NOMO-1 (cell line): ENCODE results near the gene CCNO.

ENCODE experiments used
- DNase-seq, 2 experiments: peaks; one replicate each; lab custom pipeline; 2025; ENCODE audit not compliant: unreplicated experiment in 2 of 2; lab: John Stamatoyannopoulos, UW

CCNO gene, protein sequence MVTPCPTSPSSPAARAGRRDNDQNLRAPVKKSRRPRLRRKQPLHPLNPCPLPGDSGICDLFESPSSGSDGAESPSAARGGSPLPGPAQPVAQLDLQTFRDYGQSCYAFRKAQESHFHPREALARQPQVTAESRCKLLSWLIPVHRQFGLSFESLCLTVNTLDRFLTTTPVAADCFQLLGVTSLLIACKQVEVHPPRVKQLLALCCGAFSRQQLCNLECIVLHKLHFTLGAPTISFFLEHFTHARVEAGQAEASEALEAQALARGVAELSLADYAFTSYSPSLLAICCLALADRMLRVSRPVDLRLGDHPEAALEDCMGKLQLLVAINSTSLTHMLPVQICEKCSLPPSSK

DNA sequence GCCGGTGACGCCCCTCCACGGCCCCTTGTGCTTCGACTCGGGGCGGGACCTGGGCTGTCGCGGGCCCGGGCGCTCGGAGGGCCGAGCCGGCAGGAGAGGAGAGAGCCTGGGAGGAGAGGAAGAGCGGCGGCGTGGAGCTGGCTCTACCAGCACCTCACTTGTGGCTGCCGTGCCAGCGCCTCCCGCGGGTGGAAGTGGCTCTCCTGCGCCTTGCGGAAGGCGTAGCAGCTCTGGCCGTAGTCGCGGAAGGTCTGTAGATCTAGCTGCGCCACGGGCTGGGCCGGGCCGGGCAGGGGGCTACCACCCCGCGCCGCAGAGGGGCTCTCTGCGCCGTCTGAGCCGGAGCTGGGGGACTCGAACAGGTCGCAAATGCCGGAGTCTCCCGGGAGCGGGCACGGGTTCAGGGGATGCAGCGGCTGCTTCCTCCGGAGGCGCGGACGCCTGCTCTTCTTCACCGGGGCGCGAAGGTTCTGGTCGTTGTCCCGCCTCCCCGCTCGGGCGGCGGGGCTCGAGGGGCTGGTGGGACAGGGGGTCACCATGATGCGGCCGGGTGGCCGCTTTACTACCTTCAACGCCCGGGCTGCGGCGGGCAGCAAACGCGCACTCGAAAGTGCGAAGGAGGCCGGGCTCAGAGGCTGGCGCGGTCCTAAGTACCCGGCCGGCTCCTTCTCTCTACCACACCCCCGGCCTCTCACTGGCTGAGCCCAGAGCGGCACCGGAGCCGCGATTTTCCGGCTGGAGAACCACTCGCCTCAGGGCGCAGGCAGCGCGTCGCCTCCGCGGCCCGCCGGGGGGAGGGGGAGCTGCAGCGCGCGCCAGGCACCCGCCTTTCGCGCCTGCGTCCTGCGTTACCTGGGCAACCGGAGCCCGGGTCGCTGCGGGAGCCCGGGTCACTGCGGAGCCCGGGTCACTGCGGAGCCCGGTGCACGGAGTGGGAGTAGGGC, at the start of gene CCNO:
Gene CCNO (minus strand): TSS at position 624 of the 944 bp plus-strand sequence. CDS start 85 bp downstream, at position 539.
- DNase-seq: peak; percentile 44 to 46

DNA sequence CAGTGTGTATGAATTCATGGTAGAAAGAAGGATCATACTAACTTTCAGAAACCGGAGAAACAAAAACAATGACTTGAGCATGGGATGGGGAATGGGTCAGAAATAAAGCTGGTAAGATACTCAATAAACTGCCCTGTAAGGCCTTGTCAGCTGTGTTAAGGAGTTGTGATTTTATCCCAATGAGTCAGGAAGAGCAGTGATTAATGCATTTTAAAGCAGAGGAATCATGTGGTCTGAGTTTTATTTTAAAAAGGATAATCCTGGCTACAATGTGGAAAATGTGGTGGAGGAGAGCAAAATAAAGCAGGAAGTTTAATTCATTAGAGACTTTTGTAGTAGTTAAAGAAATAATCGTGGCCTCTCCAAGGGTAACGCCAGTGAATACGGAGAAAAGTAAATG, 45.4 kb upstream of the CCNO start:
- DNase-seq: no peak

DNA sequence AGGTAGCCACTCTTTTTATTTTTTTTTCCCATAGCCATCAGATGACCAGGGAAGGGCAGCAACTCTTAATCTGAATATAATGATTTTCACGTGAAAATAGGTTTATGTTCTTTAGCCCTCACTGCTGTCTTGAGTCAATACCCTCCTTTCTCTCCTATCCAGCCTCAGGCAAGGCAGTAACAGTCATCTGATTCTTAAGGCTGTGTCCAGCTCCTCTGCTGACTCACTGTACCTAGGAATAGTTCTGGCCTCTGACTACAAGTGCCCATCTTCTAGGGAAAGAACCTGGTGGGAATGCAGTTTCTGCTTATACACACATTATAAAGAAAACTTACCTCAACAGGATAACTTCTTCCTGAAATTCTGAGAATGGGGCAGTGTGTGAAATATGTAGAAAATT, 43.4 kb upstream of the CCNO start:
- no peak for DNase-seq

DNA sequence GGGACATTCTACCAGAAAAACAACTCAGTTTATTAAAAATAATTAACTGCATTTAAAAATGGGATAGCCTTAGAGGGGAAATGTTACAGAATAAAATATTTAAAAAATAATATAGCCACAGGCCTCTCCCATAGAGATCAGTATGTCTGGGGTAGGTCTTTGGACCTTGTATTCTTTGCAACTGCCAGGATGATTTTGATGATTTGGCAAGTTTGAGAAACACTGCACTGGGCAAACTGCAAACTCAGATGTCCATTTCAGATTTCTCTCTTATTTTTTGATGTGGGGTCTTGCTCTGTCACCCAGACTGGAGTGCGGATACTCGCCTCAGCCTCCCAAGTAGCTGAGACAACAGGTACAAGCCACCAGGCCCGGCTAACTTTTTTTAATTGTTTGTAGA, 24.9 kb upstream of the CCNO start:
- DNase-seq: no peak

DNA sequence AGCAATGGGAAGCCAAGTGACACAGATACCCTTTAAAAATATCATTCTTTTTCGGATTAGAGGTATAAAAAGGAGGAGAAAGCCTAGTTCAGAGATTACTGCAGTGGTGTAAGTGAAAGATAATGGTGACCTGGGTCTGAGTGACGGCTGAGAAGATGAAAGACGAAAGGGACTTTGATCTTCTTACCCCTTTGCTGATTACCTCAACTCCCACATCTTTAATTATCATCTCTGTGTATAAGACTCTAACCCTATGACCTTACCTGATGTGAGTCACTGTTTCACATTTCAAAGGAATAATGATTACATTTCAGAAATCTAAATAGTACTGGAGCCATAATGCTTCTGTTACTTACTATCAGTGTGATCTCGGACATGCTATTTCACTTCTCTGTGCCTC, 21.4 kb upstream of the CCNO start:
- no peak for DNase-seq

DNA sequence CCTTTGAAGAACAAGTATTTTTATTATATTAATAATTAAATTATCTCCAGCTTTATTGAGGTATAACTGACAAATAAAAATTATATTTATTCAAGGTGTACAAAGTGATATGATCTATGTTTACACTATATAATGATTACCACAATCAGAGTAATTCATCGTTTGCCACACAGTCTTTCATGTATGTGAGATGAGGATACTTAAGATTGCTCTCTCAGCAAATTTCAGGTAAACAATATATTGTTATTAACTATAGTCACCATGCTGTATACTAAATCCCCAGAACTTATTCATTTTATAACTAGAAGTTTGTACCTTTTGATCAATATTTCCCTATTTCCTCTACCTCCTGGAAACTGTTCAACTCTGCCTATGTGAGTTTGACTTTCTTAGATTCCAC, 16.7 kb upstream of the CCNO start:
- no peak for DNase-seq

DNA sequence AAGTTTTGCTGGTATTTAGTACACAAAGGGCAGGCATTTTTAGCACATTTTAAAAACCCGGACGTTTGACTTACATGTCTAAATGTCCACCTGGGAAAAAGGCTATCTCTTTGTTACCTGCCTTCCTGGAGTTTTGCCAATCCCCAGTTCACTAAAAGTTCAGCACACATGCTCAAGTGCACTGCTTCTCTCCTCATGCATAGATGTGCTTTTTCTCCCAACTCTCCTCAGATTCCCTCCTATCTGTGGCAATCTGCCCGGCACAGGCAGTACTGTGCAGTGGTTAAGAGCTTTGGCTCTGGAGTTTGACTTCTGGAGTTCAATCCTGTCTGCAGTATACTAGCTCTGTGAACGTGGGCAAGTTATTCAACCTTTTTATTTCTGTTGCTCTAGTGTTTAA, 8.3 kb upstream of the CCNO start:
- no peak for DNase-seq

DNA sequence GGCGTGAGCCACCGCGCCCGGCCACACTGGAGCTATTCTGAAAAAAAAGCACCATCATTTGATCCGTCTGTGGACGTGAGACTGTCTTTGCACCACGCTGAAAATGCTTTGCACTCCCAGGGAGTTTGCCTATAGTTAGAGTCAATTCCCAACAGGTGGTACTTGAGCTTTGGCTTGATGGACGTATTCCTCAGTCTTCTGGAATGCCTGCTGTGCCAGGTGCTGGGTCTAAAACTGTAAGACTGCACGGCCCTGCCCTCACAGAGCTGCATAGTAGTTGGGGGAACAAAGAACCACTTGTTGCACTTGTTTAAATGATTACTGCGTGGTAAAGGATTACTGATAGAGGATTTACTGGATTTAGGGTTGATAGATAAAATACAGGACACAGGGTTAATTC, 3.4 kb upstream of the CCNO start:
- no peak for DNase-seq

DNA sequence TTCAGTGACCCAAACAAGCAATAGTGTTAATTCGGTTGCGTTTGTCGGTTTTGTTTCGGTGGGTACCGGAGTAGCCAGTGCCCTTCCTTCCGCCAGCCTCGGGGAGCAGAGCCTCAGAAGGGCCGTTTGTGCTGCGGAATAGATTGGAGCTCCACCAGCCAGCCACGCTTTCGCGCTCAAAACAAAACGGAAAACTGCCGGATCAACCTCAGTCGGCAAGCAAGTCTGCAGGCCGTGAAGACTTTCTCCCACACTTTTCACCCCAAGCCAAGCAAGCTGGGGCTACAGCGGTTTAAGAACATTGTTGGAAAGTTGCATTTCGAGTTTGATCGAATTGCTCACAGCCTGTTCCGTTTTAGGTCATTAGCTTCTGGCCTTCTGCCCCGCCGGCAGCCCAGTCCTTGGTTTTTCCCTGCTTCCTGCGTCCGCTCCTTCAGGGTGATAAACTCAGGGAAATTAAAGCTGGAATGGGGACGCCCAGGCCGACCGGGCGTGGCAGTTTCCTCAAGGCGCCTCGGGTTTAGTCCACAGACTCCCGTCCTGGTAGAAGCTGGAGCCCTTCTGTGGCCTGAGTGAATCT, 803 bp upstream of the CCNO start:
- no peak for DNase-seq

DNA sequence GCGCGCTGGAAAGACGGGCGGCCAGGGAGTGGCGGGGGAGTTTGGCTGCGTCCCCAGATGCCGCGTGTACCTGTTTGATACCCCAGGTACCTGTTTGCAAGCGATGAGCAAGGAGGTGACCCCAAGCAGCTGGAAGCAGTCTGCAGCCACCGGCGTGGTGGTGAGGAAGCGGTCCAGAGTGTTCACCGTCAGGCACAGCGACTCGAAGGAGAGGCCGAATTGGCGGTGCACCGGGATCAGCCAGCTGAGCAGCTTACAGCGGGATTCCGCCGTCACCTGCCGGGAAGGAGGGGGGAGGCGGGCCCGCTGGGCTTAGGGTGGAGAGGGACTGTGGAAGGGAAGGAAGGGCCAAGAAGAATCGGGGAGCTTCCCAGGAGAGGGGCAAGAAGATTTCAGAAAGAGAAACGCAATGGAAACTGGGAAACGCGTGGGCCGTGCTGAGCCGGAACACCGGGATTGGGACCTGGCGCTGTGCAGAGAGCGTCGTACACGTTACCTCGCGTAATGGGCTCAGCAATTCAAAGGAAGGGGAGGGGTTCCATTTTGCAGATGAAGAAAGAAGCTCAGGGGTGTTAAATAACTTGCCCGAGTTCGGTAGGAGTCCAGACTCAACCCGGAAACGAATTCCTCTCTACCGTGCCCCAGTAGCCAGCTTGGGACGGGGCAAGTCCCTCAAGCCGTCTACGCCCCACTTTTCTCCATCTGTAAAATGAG, 980 bp downstream of the CCNO start:
- DNase-seq: no peak

DNA sequence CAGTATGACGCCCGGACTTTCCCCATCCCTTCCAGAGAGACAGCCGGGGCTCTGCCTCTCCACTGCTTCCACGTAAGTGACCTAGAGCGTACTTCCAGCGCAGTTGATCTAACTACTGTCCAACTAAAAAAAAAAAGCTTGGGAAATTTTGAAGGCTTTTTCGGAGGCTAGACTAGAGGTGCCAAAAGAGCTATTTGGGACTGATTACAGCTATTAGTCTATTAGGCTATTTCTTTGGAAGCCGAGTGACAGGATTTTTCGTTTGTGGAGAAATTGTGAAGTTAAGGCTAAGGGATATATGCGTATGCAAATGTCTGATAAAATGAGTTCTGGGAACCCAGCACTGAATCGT, 1.5 kb downstream of the CCNO start:
- DNase-seq: peak in 1 of 2 experiments; percentile 39

DNA sequence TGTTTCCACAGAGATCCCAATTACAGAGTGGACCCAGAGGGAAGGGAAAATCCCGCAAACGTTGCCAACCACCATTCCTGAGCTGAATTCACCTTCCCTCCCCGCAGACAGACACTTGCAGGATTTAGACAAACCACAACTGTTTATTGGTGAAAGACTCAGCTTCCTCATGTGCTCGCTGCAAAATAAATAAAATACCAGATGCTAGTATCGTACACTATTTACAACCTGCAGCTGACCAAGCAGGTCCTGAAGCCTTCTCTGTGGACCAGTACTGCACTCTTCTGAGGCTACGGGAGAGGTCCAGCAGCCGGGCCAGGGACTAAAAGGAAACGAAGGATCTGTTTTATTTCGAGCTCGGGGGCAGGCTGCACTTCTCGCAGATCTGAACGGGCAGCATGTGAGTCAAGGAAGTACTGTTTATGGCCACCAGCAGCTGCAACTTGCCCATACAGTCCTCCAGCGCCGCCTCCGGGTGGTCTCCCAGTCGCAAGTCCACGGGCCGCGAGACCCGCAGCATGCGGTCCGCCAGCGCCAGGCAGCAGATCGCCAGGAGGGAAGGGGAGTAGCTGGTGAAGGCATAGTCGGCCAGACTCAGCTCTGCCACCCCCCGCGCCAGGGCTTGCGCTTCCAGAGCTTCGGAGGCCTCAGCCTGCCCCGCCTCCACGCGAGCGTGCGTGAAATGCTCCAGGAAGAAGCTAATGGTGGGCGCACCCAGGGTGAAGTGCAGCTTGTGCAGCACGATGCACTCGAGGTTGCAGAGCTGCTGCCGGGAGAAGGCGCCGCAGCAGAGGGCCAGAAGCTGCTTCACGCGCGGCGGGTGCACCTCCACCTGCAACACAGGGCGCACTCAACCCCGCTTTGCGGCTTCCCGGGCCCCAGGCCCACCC, 2.1 kb downstream of the CCNO start:
- peak in 1 of 2 experiments; percentile 39 for DNase-seq

DNA sequence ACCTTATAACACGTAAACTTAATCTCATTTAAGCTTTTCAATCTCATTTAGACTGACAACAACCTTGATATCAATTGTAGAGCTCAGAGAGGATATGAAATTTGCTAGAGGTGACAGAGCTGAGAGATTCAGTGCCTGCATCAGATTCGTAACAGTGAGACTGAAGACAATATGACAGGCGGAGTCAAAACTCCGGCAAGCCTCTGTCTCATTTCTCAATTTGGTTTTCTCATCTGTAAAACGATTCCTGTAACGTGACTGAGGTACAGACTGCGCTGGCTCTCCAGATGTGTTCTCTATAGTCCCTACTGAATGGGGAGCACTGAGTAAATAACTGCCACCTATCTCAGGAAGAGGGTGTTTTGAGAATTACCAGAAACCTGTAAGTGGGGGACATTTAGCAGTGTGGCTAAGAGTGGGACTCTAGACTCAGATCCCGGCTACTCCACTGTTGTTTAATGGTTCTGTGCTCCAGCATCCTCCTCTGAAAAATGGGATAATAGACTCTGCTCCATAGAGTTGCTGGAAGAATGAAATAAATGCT, 3.2 kb downstream of the CCNO start:
- DNase-seq: no peak

DNA sequence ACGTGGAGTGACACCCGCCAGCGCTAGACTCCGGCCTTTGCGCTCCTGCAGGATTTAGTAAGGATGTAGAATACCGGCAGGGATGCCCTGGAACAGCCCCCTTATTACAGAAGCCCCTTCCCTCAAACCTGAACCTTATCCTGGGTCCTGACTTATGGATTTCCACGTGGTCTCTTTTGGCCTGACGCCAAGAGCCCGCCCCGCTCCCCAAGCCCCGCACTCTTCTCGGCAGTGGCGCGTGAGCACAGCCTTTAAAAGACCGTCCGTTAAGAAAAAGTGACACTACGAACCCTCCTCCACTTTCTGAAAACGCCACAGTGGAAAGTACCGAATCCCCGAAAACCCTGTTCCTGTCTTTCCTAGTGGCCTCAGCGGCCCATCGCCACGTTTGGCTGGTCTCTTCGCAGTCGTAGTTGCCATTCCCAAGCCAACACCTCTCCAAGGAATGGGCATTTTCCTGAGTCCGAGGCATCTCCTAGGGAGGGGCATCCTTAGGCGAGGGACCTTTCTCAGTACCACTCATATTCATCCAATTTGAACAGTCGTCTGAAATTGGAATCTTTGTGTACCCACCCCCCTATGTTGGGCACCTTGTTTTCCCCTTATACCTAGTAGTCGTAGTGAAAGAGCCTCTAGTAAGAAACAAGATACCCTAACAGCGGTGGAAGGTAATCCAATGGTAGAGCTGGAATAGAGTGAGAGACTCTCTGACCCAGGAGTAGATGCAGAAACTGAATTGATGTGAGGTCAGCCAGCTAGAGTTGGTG, 5.6 kb downstream of the CCNO start:
- DNase-seq: no peak

DNA sequence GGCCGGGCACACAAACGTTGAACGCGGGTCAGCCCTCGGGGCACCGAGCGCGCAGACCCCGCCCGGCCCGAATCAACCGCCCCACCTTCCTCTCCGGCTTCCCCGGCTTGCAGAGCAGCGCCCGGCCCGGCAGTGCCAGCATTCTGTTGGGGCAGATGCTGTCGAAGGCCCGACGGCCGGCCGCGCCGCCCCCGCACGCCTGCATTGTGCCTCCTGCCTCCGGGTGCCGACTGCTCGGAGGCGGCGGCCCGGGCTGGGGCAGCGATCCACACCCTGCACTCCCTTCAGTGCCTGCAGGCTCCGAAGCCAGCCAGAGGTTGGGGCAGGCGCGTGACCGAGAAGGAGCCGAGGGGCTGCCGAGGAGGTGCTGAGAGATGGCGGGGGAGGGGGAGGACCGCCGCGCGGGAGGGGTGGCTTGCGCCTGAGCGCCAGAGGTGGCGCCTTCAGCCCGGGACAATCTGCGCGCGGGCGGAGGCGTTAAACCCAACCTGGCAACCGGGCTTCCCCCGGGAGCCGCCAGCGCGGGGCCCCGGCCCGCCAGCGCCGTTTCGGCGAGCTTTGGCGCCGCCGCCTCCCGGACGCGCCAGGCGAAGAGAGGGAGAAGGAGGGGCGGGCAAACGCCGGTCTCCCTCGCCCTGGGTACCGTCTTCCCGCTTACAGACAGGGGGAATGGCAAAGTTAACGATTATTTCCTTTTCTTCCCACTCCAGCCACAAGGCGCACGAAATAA, 6.3 kb downstream of the CCNO start, which contains the start of gene MCIDAS:
Gene MCIDAS (minus strand): TSS at position 382 of the 730 bp plus-strand sequence. CDS start 177 bp downstream, at position 205.
- DNase-seq: peak in 1 of 2 experiments; percentile 22

DNA sequence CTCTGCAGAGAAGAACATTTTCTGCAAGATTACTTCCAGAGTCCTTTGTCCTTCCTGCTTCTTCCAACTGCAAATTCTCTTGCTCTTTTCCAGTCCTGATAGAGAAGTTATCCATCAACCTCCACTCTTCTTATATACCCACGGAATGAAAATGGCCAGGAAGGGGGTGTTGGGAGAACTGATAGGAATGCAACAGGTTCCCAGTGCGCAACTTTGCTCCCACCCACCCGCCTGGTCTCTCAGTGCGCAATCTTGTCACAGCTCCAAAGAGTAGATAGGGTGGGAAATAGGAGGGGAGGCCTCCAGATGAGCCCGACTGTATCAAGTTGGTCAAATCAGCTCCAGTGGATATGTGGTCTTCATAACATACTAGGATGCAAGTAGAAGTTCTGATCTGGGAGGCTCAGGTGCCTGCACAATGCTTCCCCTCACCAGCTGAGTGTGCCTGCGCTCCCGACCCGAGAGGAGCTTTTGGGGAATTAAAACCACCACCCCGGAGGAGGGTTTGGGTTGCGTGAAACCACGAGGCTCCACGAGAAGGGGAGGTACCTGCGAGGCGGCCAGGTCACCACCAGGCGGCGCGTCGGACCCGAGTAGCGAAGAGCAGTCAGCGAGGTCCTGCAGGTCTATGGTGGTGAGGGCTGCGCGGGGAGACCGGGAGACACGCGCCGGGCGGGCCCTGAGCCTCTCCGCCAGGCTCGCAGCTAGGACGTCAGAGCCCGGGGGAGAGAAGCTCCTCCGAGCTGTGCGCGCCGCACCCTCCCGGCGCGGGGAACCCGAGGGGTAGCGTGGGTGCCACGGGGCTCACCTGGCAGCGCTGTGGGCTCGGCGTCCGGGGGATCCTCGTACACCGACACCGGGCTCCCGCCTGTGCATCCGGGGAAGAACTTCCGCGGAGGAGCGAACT, 7.1 kb downstream of the CCNO start:
- peak; percentile 22 to 45 for DNase-seq

DNA sequence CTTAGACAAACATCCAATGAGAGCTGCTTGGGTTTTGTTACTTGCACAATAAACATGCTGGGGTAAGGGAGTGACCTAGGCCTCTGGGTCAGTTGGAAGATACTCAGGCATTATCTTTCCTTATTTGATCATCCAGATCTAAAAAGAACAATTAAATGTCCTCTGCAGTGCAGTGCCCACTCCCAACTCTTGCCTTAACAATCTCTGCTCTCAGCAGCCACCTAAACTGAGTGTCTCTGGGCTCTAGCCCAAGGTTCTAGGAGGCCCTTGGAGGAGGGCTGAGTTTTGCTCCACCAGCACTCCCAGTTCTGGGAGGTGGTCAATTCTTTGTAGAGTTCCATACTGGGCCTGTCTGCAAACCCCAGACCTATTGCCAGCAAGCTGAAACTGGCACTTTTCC, 8.1 kb downstream of the CCNO start:
- DNase-seq: no peak
